GM19397 (cell line): ENCODE data around the gene PDE6G.

Source experiments
- ATAC-seq: cut with Tn5 transposase; IDR thresholded peaks from one replicate; pipeline ENCODE4 v1.9.1; 2021; ENCODE audit warnings: mild to moderate bottlenecking, moderate library complexity; ENCODE audit not compliant: unreplicated experiment

The PDE6G gene

DNA sequence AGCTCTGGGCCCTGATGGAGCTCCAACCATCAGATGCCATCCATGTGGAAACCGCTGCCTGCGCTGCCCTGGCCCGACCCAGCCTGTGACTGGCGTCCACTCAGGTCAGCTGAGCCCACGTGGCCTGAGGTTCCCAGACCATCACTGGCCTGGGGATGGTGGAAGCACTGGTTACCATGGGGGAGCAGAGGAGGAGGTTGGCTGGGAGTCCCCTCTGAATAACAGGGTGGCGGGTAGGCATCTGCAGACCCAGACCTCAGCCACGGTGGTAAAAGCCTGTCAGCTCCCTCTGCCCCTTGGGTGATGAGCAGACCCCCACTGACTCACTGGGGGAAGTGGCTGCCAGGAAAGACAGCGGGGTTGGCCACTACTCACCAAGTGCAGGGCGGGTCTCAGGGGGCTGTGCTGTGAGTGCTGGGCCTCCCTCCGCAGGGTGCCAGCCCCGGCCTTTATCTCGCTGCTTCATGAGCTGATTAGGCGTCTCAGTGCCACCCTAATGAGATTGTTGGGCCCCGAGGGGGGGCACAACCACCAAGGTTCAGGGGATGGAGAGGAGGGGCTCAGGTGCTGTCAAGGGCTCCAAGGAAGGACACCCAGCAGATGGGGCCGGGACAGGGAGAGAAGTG is at the start of gene PDE6G:
TSS of gene PDE6G (minus strand) at position 425 of the 626 bp plus-strand sequence. CDS start 3,237 bp downstream, outside the sequence.
- no peak for ATAC-seq

DNA sequence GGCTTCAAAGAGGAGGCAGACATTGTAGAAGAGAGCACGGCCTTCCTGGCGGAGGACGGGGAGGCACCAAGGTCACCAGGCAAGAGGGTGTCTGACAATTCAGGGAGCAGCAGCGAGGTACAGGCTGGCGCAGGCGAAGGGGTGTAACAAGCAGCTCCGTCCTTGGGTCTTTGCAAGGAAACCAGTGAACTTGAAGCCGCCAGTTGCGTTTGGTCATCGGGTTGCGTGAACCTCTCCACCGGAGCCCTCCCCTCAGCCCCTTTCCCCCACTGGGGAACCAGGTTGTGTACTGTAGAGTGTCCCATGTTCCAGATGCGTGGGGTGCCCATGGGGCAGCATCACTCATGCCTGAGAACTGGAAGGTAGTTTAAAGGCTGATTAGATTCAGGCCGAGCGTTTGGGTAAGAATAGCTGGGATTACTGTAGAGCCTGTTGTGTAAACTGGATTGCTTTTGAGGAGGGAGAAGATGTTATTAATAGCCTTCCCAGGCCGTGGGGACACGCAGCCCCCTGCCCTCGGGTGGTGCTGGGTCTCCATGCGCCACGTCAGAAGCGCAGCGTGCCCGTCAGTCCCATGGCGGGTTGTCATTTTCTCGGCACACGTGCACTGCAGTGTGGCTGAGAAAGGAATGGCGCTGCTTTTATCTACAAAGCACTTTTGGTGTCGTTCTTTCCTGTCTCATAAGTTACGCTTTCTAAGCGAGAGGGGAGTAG is 49.3 kb upstream of the PDE6G start:
- no peak for ATAC-seq

DNA sequence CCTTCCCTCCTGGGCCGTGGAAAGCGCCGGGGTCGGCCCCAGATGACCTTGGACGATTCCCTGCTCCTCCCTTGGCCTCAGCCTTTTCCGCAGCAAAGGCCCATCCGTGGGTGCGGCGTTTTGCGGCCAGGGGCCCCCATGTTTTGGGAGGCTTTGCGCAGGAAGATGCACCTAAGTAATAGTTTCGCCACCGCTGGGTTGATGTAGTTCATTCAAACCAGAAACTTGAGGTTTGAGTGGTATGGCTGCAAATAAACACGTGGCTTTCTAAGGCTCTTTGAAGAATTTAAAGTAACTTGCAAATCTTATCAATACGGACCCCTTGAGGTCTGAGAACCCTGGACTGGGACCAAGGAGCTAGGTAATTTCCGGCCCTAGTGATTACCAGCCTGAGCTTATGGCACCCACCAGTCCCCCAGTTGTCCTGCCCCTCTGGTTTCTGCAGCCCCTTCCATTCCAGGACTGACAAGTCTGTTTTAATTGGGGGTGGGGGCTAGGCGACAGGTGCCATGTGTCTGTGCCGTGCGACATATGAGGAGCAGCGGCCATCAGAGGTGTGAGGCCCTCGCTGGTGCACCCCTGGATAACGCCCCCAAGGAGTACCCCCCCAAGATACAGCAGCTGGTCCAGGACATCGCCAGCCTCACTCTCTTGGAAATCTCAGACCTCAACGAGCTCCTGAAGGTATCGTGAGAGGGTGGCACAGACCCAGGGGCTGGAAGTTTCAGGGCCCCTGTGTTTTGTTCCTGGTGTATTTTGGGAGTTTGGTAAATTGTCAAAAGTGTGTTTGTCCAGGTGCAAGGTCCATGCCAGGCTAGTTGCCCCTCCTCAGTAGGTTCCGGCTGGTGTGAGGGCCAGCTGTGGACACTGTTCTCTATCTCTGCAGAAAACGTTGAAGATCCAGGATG is 47.7 kb upstream of the PDE6G start:
- peak; percentile 17 for ATAC-seq

DNA sequence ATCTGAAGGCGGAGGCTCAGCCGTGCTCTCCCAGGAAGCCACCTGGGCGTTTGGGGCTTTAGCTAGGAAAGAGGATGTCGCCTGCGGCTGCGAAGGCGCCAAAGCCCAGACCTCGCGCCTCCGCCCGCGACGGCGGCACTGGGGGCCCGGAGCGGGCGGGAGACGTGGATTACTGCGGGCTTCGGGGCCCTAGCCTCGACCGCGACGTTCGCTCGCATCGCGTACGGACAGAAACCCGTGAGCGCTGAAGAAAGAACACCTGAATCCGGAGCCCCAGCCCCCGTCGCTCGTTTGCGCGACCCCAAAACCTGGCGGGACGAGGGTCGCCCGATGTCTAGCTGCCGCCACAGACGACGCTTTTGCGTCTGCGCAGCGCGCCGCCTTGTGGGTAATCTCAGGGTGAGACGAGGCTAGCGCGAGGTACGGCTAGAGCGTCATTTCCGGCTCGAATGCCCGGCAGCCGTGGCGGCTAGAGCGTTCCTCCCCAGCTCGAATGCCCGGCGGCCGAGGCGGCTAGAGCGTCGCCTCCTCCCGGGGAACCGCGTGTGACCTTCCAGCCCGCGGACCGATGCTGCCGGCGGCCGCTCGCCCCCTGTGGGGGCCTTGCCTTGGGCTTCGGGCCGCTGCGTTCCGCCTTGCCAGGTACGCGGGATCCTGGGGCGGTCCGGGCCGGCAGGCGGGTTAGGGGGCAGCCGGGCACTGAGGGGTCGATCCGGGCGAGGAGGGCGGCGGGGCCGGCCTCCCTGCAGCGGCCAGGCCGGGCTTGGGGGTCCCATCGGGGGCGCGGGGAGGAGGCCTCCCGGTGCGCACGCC is 46.8 kb upstream of the PDE6G start, which contains the start of gene MRPL12:
TSS of gene MRPL12 (plus strand) at position 434 of the 813 bp plus-strand sequence. CDS start at position 569, 135 bp downstream.
- ATAC-seq: peak; percentile 81

DNA sequence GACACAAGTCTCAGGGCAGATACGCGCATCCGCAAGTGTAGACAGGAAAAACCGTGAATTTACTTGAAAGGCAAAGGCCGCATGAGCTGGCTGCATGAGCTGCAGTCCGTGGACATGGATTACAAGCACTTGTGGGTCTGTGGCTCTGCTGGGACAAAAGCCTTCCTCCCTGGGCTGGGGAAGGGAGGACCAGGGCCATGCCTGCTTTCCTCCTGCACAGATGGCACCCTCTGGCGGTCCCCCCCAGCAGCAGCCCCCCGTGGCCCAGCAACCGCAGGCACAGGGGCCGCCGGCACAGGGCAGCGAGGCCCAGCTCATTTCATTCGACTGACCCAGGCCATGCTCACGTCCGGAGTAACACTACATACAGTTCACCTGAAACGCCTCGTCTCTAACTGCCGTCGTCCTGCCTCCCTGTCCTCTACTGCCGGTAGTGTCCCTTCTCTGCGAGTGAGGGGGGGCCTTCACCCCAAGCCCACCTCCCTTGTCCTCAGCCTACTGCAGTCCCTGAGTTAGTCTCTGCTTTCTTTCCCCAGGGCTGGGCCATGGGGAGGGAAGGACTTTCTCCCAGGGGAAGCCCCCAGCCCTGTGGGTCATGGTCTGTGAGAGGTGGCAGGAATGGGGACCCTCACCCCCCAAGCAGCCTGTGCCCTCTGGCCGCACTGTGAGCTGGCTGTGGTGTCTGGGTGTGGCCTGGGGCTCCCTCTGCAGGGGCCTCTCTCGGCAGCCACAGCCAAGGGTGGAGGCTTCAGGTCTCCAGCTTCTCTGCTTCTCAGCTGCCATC is 45.1 kb upstream of the PDE6G start:
- ATAC-seq: no peak

DNA sequence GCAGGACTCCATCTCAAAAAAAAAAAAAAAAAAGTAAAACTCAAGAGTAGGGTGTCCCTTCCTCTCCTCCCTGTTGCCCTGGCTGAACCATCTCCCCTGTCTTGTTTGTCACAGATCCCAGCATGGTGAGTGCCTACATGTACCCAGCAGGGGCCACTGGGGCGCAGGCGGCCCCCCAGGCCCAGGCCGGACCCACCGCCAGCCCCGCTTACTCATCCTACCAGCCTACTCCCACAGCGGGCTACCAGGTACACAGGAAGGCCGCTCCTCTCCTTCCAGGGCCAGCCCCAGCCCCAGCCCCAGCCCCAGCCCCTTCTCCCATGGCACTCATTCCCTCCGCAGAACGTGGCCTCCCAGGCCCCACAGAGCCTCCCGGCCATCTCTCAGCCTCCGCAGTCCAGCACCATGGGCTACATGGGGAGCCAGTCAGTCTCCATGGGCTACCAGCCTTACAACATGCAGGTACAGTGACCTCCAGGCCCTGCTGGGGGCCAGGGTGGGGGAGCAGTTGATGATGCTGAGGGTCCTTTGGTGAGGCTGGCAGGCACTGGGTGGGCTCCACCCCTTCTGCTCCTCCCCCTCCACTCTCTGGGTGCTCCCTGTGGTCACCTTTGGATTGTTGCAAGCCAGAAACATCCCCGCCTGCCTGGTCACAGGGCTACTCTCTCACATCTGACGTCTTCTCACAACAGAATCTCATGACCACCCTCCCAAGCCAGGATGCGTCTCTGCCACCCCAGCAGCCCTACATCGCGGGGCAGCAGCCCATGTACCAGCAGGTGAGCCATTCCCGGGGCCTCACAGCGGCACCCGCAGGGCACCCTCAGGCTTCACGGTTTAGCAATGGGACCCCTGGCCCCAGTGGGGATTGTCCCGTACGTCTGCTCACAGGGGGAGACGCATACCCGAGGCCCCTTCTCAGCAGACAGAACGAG is 44.3 kb upstream of the PDE6G start:
- no peak for ATAC-seq

DNA sequence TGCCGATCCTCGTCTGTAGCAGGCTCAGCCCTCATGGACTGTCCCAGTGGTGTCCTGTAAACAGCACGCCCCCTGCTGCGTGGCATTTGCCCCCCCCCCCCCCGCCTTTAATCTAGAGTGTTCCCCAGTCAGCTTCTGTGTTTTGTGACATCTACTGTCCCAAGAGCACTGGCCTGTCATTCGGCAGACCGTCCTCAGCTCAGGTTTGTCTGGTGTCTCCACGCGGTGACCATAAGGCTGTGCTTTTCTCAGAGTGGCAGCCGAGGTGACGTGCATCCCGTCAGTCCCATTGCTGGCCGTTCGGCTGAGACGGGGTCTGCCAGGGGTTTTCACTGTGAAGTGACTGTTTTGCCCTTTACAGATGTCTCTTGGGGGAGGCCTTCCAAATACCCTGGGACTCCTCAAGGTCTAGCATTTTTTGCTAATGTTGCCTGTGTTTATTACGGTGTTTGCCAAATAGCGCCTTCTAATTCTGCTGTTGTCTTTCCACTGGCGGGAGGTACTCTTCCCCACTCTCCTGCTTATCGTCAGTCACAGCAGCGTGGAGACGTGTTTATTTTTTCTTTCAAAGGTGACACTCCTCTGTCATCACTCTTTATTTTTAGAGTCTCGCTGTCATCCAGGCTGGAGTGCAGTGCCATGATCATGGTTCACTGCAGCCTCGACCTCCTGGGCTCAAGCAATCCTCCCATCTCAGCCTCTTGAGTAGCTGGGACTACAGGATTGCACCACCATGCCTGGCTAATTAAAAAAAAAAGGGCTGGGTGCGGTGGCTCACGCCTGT is 41.1 kb upstream of the PDE6G start:
- no peak for ATAC-seq

DNA sequence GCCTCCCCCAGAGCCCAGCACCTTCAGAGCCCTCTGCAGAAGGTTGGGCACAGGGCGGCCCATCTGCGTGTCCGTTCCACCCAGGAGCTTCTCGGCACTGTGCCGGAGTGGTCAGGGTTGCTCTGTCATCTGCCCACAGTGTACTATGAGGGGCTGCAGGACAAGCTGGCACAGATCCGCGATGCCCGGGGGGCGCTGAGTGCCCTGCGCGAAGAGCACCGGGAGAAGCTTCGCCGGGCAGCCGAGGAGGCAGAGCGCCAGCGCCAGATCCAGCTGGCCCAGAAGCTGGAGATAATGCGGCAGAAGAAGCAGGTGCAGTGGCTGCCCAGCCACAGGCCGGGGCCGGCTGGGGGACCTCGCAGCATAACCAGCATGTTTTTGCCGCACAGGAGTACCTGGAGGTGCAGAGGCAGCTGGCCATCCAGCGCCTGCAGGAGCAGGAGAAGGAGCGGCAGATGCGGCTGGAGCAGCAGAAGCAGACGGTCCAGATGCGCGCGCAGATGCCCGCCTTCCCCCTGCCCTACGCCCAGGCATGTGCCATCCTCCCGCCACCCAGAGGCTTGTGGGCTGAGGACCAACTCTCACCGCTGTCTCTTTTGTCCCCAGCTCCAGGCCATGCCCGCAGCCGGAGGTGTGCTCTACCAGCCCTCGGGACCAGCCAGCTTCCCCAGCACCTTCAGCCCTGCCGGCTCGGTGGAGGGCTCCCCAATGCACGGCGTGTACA is 40.0 kb upstream of the PDE6G start:
- no peak for ATAC-seq

DNA sequence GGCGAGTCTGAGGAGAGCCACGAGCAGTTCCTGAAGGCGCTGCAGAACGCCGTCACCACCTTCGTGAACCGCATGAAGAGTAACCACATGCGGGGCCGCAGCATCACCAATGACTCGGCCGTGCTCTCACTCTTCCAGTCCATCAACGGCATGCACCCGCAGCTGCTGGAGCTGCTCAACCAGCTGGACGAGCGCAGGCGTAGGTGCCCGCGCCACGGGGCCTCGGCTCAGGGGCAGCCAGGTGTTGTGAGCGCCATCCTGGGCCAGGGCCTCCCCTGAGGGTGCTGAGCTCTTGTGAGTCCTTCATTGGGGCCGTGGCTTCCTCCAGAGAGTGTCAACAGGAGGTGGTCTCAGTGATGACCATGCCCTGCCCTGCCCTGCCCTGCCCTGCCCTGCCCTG is 39.5 kb upstream of the PDE6G start:
- ATAC-seq: no peak

DNA sequence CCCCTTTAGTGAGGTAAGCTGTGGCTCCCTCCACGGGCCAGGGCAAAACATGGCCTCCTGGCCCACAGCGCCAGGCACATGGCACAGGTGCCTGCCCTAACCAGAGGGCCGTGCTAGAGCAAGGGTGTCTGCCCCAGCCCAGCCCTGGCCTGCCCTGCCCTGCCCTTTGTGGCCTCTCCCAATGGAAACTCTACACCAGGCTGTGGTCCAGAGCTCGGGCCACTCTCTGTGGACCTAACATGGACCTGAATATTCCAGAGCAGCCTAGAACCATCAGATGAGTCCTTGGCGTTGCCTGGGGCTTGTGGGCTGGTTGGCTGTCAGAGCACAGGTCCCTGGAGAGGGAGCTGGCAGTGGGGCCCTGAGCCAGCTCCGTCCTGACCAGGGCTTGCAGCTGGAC is 38.9 kb upstream of the PDE6G start:
- no peak for ATAC-seq

DNA sequence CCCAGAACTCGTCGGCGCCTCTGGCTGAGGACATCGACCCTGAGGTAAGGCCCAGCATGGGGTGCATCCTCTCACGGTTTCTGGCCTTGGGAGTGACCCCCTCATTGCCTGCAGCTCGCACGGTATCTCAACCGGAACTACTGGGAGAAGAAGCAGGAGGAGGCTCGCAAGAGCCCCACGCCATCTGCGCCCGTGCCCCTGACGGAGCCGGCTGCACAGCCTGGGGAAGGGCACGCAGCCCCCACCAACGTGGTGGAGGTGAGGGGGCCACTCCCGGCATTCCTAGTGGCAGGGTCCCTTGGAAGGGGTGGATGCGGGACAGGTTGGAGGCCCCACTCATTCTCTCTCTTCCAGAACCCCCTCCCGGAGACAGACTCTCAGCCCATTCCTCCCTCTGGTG is 38.5 kb upstream of the PDE6G start:
- ATAC-seq: no peak

DNA sequence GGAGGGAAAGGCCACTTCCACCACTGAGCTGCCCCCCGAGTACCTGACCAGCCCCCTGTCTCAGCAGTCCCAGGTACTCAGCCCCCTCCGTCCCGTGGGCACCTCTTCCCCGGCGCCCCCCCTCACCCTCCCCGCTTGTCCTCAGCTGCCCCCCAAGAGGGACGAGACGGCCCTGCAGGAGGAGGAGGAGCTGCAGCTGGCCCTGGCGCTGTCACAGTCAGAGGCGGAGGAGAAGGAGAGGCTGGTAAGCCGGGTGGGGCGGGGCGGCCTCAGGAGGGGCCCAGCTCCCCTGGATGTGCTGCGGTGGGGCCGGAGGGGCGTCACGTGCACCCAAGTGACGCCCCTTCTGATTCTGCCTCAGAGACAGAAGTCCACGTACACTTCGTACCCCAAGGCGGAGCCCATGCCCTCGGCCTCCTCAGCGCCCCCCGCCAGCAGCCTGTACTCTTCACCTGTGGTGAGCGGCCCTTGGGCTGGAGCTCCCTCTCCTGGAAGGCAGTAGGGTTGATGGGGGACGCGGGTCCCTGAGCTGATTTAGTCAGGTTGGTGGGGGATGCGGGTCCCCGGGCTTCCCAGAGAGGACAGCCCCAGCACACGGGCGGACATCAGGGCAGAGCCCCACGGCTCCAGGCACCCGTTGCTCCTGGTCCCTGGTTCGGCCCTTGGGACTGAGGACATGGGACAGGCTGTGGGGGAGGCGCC is 37.3 kb upstream of the PDE6G start:
- no peak for ATAC-seq

DNA sequence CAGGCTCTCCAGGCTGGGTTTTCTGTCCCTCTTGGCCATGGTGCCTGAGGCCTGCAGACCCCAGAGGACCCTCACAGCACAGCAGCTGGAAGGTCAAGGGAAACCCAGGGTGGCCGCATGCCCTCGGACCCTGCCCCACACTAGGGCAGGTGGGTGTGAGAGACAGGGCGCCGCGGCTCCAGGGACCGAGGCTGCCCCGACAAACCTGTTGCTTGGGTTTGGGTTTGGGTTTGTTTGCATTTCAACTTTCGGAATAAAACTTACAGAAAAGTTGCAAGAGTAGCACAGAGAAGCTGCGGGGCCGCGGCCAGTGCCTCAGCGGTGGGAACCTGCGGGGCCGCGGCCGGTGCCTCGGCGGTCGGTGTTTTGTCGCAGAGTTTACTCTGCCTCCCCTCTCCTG is 35.3 kb upstream of the PDE6G start:
- no peak for ATAC-seq

DNA sequence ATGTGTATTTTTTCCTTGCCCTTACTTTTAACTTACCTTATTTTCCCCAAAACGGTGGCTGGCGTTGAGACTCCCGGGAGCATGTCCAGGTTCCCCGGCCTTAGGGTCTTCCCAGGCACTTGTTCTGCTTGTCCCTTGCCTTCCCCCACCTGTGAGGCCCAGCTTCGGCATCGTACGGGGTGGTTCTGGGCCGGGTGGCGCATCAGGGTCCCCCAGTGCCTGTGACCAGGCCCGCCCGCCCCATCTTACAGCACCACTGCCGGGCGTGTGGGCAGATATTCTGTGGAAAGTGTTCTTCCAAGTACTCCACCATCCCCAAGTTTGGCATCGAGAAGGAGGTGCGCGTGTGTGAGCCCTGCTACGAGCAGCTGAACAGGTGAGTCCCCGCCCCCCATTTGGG is 34.9 kb upstream of the PDE6G start:
- ATAC-seq: no peak

DNA sequence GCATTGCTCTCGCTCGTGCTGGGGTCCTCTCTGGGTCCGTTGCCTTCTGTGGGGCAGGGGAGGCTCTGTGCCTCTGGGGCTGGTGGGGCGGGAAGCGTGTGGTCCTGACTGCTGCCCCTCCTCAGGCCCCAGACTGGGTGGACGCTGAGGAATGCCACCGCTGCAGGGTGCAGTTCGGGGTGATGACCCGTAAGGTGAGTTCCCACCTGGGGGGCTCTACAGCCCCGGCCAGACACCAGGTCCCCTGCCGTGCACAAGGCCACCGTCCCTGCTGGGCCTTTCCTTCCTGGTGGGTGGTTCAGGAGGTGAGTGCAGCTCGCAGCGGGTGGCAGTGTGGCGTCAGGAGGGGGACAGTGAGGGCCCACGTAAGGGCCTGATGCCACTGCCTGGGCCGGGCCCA is 34.2 kb upstream of the PDE6G start:
- ATAC-seq: no peak

DNA sequence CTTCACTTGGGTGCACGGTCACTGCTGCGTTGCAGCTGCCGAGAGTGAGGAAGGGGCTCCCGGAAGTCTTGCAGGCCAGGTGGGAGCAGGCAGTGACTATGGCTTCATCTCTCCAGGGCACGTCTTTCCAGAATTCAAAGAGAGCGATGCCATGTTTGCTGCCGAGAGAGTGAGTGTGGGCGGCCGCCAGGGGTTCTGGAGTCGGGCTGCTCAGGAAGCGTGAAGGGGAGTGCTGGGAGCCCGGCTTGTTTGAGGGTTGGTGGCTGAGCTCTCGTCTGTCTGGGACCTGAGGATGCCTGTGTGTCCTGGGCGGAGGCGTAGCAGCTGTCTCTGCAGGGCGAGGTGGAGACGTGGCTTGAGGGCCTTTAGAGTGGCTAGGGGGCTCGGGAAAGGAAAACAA is 33.7 kb upstream of the PDE6G start:
- no peak for ATAC-seq

DNA sequence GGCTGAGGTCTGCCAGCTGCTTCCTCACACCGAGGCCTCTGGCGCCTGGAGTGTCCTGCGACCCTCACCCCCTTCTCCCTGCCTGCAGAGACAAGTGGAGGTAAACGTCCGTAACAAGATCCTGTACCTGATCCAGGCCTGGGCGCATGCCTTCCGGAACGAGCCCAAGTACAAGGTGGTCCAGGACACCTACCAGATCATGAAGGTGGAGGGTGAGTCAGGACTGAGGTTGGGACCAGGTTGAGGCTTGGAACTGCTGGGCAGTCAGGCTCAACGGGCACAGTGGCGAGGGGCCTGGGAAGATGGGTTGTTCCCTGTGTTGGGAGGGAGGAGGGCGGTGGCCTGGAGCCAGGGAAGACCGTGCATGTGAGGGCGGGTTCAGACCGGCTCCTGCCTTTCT is 32.3 kb upstream of the PDE6G start:
- ATAC-seq: no peak
